GM21529 (cell line): ENCODE measurements around the gene SLC29A1.

ENCODE experiments used
- ATAC-seq: cut with Tn5 transposase; IDR thresholded peaks from one replicate; pipeline ENCODE4 v1.9.1; 2021; ENCODE audit not compliant: unreplicated experiment

SLC29A1 gene

DNA sequence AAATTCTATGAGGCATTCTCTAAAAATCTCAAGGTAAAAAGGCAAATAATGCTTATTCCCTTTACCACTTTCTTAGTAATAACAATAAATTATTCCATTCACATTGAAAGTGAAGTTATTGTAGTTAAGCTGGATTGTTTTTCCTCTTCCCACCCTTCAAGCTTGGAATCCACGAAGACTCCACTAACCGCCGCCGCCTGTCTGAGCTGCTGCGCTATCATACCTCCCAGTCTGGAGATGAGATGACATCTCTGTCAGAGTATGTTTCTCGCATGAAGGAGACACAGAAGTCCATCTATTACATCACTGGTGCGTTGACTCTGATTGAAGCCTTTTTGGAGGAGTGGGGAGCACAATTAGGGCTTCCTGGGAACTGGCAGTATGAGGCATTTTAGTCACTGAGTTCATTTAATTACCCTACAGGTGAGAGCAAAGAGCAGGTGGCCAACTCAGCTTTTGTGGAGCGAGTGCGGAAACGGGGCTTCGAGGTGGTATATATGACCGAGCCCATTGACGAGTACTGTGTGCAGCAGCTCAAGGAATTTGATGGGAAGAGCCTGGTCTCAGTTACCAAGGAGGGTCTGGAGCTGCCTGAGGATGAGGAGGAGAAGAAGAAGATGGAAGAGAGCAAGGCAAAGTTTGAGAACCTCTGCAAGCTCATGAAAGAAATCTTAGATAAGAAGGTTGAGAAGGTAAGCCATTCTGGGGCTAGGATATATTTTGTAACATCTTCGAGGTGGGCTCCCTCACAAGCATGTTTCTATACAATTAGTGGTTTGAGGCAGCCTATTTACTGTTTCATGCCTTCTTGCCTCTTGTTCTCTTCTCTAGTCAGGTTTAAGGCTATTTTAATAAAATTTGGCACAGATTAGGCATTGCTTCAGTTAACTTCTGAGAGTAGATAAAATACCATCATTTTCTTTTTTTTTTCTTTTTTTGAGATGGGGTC is 28.5 kb downstream of the SLC29A1 start:
- ATAC-seq = no peak

DNA sequence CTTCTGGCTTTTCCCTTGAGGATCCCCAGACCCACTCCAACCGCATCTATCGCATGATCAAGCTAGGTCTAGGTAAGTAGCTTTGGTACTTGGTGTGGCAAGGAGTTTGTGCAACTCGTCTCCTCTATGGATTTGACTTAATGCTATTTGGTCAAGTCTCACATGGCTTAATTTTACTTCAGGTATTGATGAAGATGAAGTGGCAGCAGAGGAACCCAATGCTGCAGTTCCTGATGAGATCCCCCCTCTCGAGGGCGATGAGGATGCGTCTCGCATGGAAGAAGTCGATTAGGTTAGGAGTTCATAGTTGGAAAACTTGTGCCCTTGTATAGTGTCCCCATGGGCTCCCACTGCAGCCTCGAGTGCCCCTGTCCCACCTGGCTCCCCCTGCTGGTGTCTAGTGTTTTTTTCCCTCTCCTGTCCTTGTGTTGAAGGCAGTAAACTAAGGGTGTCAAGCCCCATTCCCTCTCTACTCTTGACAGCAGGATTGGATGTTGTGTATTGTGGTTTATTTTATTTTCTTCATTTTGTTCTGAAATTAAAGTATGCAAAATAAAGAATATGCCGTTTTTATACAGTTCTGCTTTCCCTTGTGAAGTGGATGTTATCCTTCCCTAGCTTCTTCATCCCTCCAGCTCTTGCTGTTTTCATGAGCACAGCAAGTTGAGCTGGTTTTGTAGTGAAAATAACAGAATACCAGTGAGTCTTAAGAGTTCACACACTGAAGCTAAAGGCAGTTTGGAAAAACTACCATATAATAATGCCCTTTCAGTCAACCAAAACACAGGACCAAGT is 30.1 kb downstream of the SLC29A1 start:
- no peak for ATAC-seq

DNA sequence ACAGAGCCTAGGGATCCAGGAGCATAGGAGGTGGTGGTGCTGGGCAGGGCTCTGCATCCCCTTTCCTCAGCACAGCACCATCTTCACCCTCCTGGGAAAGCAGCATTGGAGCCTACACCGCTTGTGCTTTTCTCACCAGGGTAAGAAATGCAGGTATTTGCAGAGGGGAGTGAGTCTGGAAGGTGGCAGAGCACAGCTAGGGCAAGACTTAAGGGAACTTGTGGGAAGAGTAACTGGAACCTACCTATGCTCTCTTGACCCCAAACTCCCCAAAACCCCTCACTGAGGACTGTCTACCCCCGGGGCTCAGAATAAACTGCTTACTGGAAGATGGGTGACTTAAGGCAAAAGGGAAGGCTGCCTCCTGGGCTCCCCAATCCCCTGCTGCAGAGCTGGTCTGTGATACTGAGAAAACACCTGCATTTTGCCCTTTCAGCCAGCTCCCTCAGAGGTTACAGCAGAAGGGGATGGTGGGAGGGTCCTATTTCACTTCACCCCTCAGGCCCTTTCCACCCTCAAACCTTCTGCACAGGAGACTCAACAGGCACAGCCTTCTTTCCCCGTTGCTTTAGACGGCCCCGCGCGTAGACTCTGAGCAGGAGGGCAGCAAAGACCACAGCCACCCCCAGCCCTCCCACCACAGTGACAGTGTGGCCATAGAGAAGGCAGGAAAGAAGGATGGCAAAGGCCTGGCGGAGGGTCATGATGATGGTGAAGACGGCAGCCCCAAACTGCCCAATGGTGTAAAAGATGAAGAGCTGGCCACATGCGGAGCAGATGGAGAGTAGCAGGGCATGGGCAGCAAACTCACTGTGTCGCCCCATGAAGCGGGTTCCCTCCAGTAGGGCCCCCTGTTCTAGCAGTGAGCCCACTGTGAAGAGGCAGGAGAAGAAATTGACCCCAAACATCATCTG is 31.1 kb downstream of the SLC29A1 start:
- ATAC-seq = no peak

DNA sequence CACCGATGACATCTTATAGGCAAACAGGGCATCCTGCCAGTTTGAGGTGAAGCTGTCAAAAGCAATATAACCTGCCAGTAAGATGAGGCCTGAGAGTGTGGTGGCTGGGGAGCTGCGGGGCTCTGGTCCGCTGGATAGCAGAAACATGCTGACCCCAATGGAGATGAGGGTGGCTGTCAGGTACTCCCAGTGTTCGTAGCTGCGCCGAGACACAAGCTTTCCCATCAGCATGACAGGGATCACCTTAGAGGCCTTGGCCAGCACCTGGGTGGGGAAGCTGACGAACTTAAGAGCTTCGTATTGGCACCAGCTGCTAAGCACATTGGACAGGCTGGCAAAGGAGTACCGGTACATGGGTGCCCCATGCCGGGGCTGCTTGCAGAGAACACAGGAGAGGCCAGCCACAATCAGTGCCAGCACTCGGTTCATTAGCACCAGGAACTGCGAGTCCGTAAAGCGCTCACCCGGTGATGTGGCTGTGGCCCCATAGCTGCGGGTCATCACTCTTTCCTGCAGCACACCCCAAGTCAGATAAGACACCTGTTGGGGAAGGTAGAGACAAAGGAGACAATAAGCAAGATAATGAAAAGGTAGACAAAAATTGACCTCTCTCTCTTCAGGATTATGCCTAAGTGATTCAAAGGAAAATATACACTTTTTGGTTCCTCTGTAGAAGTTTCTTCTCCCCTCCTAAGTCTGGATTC is 31.9 kb downstream of the SLC29A1 start:
- ATAC-seq = no peak

DNA sequence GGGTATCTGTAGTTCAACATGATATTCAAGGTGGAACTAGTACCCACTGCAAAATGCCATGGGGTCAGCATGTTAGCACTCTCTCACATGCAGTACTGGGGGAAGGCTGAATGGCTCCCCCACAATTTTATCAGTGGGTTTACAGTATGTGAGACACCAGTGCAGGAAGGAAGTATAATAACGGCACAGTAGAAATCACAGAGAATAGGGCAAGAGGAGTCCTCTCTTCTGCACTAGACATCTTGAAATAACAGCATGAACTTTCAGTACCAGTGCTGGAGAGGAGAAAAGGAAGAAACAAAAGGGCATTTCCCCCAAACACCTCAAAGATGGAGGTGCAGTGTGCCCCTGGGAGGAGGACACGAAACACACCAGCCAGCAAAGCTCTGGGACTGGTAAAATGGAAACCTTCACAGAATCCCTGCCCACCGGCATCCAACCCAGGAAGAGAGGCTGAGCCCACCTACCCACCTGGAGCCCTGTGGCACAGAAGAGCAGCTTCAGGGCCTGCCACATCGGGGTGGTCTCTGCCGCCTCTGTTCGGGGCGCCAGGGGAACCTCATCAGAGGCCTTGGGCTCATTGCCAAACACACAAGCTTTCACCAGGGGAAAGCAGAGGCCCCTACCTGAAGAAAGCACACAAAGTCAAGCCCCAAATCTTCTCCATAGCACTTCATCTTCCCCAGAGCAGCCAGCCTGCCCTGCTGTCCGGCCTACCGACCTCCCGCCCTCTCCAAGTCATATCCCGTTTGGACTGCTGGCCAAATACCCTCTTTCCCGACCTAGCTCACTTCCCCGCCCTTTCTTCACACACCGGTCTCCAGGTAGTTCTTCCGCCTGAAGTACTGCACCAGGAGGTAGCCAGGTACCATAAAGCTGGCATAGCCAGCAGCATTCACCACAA is 32.7 kb downstream of the SLC29A1 start:
- ATAC-seq = no peak

DNA sequence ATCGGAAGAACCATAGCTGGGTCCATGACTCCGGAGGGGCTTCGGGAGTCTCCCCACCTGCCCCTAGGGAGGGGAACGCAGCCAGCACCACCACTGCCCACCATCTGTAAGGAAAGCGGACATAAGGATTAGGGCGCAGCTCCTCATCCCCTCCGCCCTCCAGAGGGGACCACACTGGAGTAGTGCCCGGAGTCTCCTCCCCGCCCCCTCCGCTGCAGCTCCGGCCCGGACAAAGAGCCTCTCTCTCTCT is 33.3 kb downstream of the SLC29A1 start:
- no peak for ATAC-seq

DNA sequence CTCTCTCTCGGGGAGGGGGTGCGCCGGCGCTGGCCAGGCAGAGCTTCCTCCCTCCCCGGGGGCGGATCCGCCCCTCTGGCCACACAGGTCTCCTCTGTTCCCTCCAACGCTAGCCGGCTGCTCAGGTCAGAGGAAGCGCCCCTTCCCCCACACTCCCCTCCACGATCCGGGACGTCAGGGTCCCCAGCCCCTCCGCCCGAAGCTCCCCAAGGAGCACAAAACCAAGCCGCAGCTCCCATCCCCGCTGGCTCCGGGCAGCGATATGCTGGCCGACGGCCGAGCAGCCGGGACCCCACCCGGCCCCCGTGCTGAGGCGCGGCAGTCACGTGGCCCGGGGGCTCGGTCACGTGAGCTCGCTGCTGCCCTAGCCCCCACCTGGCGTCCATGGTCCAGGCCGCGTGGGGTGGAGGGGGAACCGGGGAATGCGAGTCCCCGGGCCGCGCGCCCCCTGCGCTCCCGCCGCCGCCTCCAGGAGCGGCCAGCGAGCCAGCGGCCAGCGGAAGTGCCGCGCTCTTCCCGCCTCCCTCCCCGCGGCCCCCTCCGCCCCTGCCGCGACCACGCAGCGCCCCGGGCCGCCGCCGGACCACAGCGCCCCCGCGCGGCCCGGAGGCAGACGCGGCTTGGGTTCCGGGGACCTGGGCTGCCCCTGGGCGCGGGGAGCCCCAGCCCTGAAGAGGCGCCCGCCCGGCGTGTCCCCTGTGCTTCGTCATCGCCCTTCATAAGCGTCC is 33.8 kb downstream of the SLC29A1 start, which contains the start of gene SLC35B2:
SLC35B2 (minus strand) TSS at position 504 of the 728 bp plus-strand sequence; CDS start at position 386, 118 bp downstream.
- peak; percentile 48 for ATAC-seq

DNA sequence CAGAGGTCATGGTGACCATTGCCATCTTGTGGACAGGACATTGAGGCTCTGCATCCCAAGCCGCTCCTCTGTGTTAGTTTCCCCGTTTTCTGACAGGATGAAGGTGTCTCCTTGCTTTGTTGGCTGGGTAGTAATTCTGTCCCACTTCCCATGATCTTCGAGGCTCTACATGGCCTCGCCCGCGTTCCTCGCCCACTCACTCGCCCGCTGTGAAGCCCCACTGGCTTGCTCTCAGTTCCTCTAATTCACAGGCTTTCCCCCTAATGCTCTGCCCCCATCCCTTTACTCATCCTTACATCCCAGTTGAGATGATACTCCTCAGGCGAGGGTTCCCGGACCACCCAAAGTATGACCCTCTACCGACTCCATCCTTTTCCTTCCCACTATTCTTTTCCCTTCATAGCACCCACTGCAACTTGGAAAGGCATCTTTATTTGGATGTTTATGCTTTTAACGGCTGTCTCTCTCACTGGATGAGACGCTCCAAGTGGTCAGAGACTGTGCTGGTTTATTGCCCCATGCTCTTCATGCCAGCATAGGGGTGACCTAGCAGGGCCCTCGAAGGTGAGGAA is 34.4 kb downstream of the SLC29A1 start:
- ATAC-seq = peak; percentile 26

DNA sequence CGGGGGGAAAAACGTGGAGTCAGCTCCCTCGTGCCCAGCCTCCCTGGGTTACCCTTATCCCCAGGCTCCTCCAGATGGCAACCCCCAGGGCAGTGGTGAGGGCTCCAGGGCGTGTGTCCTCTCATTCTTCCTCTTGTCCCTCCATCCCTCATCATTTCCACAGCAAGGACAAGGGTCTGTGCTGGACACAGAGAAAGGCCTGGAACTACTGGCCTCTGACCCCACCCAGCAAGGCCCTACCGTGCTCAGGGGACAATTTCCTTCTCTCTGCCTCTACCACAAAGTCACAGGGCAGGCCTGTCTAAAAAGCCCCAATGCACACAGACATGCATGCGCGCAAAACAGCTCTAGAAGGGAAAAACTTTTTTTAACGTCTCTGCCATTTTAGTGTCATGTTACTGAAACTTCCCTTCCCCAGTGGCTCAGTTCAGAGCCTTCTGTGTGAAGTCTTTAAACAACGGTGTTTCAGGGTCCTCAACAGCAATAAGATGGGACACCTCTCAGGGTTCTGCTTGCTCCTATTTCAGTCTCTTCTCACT is 35.0 kb downstream of the SLC29A1 start:
- ATAC-seq = no peak

DNA sequence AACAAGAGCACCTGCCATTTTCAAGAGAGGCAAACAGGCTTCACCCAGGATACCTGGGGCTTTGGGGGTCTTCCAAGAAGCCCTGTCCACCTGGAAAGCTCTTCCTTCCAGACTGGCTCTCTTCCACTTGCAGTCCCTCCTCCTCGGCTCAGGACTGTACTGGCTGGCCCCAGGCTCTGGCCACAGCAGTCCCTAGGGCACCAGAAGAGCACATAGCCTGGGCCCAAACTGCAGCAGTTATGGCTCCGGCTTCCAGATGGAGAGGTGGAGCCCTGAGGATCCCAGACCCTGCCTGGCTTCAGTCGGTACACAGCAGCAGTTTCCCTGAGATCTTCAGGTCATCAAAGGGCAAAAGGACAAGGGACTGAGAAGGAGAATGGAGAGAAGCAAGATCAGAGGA is 35.5 kb downstream of the SLC29A1 start:
- ATAC-seq = no peak

DNA sequence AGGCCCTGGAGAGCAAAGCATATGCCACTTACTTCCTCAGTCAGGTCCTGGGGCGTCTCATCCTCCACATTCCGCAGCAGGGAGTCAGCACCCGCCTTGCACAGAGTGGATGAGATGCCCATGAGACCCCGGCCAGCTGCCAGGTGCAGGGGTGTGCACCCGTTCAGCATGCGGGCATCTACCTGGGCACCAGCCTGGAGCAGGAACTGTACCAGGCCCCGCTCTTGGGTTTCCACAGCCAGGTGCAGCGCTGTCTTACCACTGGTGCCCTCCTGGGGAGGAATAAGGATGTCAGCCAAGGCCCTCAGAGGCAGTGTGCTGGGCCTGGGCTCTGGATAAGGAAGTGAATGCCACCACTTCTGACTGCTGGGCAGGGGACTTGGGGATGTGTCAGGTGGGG is 36.6 kb downstream of the SLC29A1 start:
- no peak for ATAC-seq

DNA sequence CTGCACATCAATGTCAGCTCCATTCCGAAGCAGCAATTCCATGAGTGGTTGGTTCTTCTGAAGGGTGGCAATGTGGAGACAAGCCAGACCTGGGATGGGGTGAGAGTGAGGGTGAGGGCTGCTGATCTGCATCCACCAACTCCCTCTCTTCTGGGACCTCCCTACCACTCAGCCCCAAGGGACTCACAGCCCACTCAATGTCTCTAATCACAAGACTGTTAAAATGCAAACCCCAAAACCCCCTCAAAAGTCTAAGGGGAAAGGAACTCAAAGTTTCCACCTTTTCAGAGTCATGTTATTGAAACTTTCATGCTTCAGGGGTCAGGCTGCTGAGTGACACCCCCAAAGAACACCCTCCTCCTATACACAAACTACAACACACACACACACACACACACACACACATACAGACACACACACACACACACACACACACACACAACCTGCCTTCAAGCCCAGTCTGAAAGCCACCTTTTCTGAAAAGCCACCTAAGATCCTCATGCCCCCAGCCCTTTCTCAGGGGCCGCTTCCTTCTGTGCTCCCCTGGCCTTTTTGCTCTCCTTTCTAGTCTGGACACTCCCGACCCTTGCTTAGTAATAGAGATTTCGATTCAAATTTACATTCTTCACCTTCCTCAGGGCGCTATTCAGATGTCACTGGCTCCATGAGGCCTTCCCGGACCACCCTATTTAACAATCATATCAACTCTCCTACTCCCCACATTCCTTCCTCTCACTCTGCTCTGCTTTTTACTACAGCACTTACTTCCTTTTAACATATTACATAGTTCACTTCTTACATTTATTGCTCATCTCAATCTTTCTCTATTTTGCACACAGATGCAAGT is 37.3 kb downstream of the SLC29A1 start:
- no peak for ATAC-seq

DNA sequence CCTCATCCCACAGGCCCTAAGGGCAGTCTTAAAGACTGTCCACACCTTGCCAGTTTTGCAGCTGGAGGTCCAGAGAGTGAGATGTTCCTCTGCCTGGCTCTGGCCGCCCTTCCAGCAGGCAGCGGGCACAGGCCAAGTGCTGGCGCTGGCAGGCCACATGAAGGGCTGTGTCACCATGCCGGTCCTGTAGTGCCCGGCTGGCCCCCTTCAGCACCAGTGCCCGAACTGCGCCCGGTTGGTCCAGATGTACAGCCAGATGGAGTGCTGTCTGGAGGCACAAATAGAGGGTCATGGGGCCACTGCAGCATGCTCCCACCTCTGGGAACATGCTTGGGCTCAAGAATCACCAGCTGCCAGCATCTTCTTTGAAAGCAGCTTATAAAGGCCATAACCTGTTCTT is 38.2 kb downstream of the SLC29A1 start:
- ATAC-seq = no peak

DNA sequence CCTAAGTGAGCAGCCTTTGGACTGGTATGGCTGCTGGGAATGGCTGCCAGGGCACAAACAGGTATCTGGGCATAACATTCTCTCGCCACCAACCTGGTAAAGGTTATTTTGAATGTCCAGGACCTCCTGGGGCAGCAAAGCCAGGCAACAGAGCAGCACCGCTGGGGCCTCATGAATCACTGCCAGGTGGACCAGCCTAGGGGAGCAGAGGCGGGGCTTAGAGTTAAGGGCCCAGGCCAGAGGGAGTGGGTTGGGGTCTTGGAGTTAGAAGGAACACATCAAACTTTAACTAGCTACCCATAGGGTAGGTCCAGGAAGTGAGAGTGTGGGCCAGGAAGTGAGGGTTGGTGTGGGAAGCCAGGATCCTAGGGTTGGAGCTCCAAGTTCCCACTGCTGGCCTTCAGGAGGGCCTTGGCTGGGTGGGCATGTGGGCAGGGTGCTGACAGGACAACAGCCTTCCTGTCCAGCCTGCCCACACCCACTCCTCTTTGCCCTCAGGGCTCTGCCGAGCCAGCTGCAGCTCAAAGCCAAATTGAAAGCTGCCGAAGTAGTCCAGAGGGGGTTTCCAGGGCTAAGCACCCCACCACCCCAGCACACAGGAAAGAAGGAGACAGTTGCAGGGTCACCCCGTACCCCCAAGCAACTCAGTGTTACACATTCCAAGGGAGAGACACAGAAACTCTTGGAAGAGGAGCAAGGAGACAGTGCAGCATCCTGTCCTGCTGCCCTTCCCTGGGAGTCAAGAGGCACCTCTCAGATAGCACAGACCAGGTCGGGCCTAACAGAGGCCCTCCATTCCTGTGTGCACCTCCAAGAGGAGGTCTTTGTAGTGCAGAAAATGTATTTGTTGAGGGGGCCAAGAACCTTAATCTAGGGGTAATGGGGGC is 39.3 kb downstream of the SLC29A1 start:
- no peak for ATAC-seq

DNA sequence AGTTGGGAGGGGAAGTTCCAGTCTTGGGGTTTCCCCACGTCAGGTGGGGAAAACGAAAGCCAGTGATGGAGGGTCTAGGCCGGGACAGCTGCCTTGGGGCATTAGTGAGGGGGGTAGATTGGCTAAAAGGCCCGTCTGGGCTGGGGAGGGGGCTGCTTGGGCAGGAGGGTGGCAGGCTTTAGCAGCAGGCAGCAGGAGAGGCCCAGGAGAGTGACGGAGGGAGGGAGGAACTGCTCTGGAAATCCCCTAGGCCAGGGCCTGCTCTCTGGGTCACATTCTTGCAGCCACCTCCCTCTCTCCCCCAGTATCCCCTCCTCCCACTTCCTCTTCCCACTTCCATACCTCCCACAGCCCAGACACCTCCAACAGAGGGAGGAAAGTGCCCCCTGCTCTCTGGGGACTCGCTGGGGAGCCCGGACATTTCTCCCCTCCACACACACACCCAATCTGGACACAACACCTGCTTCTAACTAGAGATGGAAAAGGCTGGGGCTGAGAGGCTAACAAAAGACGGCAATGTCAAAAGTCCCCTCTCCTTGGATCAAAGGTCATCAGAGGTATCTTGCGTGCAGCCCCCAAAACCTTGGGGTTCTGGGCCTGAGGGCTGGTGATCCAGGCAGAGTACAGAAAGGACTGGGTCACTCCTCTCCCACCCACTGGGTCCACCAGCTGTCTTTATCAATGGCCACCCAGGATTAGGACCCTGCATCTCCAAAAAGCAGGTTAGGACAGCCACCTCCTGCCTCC is 40.1 kb downstream of the SLC29A1 start:
- ATAC-seq = no peak
